Endothelial cell of umbilical vein (primary cell): ENCODE measurements around the gene NUDCD3. TPM values are rescaled to one million over a fixed set of nuclear protein-coding genes. Genes with fewer than 3 reads are reported as not detected.

Experiments used
- BruUV-seq: library from RNA; stranded (reverse); fragments of 400-500 nt; replicated peaks from 2 replicates; lab custom pipeline; 2021; lab: Mats Ljungman, UMichigan
- CTCF ChIA-PET: fragments of 300-600, 350-600 bp; sonication (Branson Sonifier 250); formaldehyde crosslinking; loops from one replicate; lab custom pipeline; 2021; ENCODE audit warnings: antibody characterized with exemption, inconsistent platforms; lab: Charles Lee
- POLR2A ChIA-PET: fragments of 300-600, 350-600 bp; sonication (Branson Sonifier 250); formaldehyde crosslinking; loops from one replicate; lab custom pipeline; 2021; ENCODE audit warnings: antibody characterized with exemption, inconsistent platforms; lab: Charles Lee
- DNase-seq: peaks from one replicate; pipeline ENCODE4 v3.0.0-alpha.2; 2011; ENCODE audit warnings: low read depth, low spot score
- FAIRE-seq: peaks from 2 replicates; lab custom pipeline; 2011; peaks lifted over from hg19 to GRCh38; lab: Jason Lieb, UNC
- H2AFZ ChIP-seq: 2 replicates; pipeline ENCODE4 v1.6.0; 2012; ENCODE audit warnings: low read depth, low read length, control low read depth, inconsistent platforms
- H3K27ac ChIP-seq: 2 replicates; pipeline ENCODE4 v1.5.1; 2011; ENCODE audit warnings: low read depth, mild to moderate bottlenecking, control low read depth, low read length, moderate library complexity; ENCODE audit not compliant: insufficient read depth
- H3K27me3 ChIP-seq, 2 experiments: 2 replicates each; pipeline versions ENCODE4 v1.6.0 to v1.6.1; 2011; ENCODE audit warnings: low read length in 2 of 2, mixed read lengths in 1 of 2; ENCODE audit not compliant: control insufficient read depth in 2 of 2, insufficient read depth in 2 of 2
- H3K36me3 ChIP-seq, 2 experiments: 2 replicates in 1 of 2; 3 replicates in 1 of 2; pipeline ENCODE4 v1.5.1; 2011; ENCODE audit warnings: low read length in 2 of 2, mild to moderate bottlenecking in 1 of 2, moderate library complexity in 1 of 2; ENCODE audit not compliant: control insufficient read depth in 2 of 2, insufficient read depth in 2 of 2; ENCODE audit errors: extremely low read depth in 1 of 2
- H3K4me1 ChIP-seq: 3 replicates; pipeline ENCODE4 v1.5.1; 2011; ENCODE audit warnings: mild to moderate bottlenecking, low read length; ENCODE audit not compliant: control insufficient read depth, insufficient read depth; ENCODE audit errors: extremely low read depth
- H3K4me2 ChIP-seq: 2 replicates; pipeline ENCODE4 v1.6.1; 2011; ENCODE audit warnings: low read length, control low read depth, mixed read lengths; ENCODE audit not compliant: insufficient read depth
- H3K4me3 ChIP-seq, 3 experiments: fragments of 200-600 bp in 1 of 3; sonication (generic), shearing (Covaris generic) in 1 of 3; replicated peaks in 1 of 3; 2 replicates each; pipeline ENCODE4 v1.5.1; 2011 to 2016; ENCODE audit warnings: control low read depth in 3 of 3, low read length in 3 of 3, mild to moderate bottlenecking in 2 of 3, inconsistent platforms in 1 of 3, low read depth in 1 of 3, moderate library complexity in 1 of 3; ENCODE audit not compliant: insufficient read depth in 1 of 3
- H3K79me2 ChIP-seq: 2 replicates; pipeline ENCODE4 v1.6.0; 2012; ENCODE audit warnings: low read length, inconsistent platforms; ENCODE audit not compliant: control insufficient read depth, insufficient read depth
- H3K9ac ChIP-seq: replicated peaks from 2 replicates; pipeline ENCODE3; 2011; ENCODE audit warnings: low read length, control low read depth; ENCODE audit not compliant: insufficient read depth; ENCODE audit errors: extremely low read depth
- H3K9me1 ChIP-seq: replicated peaks from 3 replicates; pipeline ENCODE4 v1.6.0; 2011; ENCODE audit warnings: mild to moderate bottlenecking, low read length; ENCODE audit not compliant: control insufficient read depth, insufficient read depth; ENCODE audit errors: extremely low read depth
- H3K9me3 ChIP-seq: replicated peaks from 2 replicates; pipeline ENCODE4 v1.5.1; 2012; ENCODE audit warnings: low read length, inconsistent platforms; ENCODE audit not compliant: control insufficient read depth, insufficient read depth
- H4K20me1 ChIP-seq: replicated peaks from 2 replicates; pipeline ENCODE3; 2011; ENCODE audit warnings: mild to moderate bottlenecking, low read length; ENCODE audit not compliant: control insufficient read depth, insufficient read depth; ENCODE audit errors: extremely low read depth
- CTCF ChIP-seq, 2 donors: IDR thresholded peaks; 1 replicate in 1 of 2; 2 replicates in 1 of 2; pipeline ENCODE4 v1.5.1; 2011; ENCODE audit warnings: low read length in 2 of 2, mild to moderate bottlenecking in 2 of 2, moderate library complexity in 2 of 2, control low read depth in 1 of 2, inconsistent platforms in 1 of 2, low read depth in 1 of 2; ENCODE audit not compliant: insufficient read depth in 1 of 2; ENCODE audit errors: extremely low read depth in 1 of 2
- EZH2 ChIP-seq: IDR thresholded peaks from 2 replicates; pipeline ENCODE4 v1.6.1; 2012; ENCODE audit warnings: borderline replicate concordance, low read depth, mild to moderate bottlenecking, moderate library complexity, low read length, inconsistent platforms; ENCODE audit not compliant: severe bottlenecking
- FOS ChIP-seq: IDR thresholded peaks from 2 replicates; pipeline ENCODE4 v1.6.1; 2011; ENCODE audit warnings: mild to moderate bottlenecking, low read length, moderate library complexity, borderline replicate concordance; ENCODE audit not compliant: insufficient read depth
- GATA2 ChIP-seq: IDR thresholded peaks from 2 replicates; pipeline ENCODE4 v1.7.0; 2011; ENCODE audit warnings: low read depth, mild to moderate bottlenecking, moderate library complexity, mixed read lengths, low read length; ENCODE audit not compliant: insufficient read length, insufficient read depth
- JUN ChIP-seq: IDR thresholded peaks from 2 replicates; pipeline ENCODE4 v1.6.1; 2011; ENCODE audit warnings: borderline replicate concordance, low read depth; ENCODE audit not compliant: insufficient read length, insufficient read depth
- MAX ChIP-seq: IDR thresholded peaks from 2 replicates; pipeline ENCODE4 v1.6.1; 2011; ENCODE audit not compliant: insufficient read depth, insufficient read length
- MYC ChIP-seq: IDR thresholded peaks from one replicate; pipeline ENCODE4 v1.6.1; 2011; ENCODE audit warnings: mild to moderate bottlenecking, low read depth, low read length
- POLR2A ChIP-seq: IDR thresholded peaks from 2 replicates; pipeline ENCODE4 v1.6.1; 2012; ENCODE audit warnings: low read depth, mild to moderate bottlenecking, control low read depth, low read length
- POLR2AphosphoS5 ChIP-seq: IDR thresholded peaks from 2 replicates; pipeline ENCODE4 v1.6.1; 2012; ENCODE audit warnings: low read depth, mild to moderate bottlenecking, control low read depth, low read length, moderate library complexity; ENCODE audit not compliant: insufficient read depth
- dilution Hi-C: fragments of 300-500 bp; cut with MboI; formaldehyde crosslinking; loops from one replicate; pipeline ENCODE4 v1.15.0; 2019; ENCODE audit warnings: low sequenced_read_pairs; ENCODE audit not compliant: extremely low pct_ligation_motif_present
- intact Hi-C: fragments of 100-400 bp; cut with micrococcal nuclease; formaldehyde crosslinking; loops from one replicate; pipeline ENCODE4 v1.10.0; 2022
- polyA plus RNA-seq, 4 experiments: library from polyadenylated mRNA; depleted of rRNA in 3 of 4; stranded (reverse) in 3 of 4; unstranded in 1 of 4; fragments of >200 nt; gene quantifications; 2 replicates each; pipeline versions ENCODE4 v1.2.1 to v1.2.3, GENCODE V29; 2011 to 2012; ENCODE audit warnings: missing spikeins in 1 of 4
- total RNA-seq: library from RNA; stranded (reverse); gene quantifications from 2 replicates; pipeline ENCODE4 v1.2.3, GENCODE V29; 2021

NUDCD3 gene
- total and polyA plus RNA-seq, 2 donors (not counting 3 experiments of a cell fraction or from before 2014, with no cell fraction given) = 50.6 to 137 TPM

- peaks cover 37% of the 10 kb centered on the region for H3K4me1 ChIP-seq
- dilution Hi-C loops (no loop called here), intact Hi-C loops (no loop called here)
- ChIA-PET POLR2A (no interaction called here), CTCF (interaction anchor here (0.9 kb wide), 1 partner anchor 11 kb away, joined by 3 read pairs; no protein-coding TSS in a partner anchor)
- no peaks in the 10 kb centered on the region for H3K9me3 ChIP-seq
- peaks cover 0 to 4% of the 10 kb centered on the region in 2 experiments for H3K36me3 ChIP-seq
- FAIRE-seq (no peak), DNase-seq (no peak)
- no peak overlapping the region for H3K27ac ChIP-seq
- H4K20me1 ChIP-seq = no peaks in the 10 kb centered on the region
- peaks cover 6% of the 10 kb centered on the region for H3K79me2 ChIP-seq
- H3K4me3 ChIP-seq = no peak overlapping the region
- no peaks in the 10 kb centered on the region for H3K9me1 ChIP-seq
- no peaks in the 10 kb centered on the region for H3K27me3 ChIP-seq
- H3K4me2 ChIP-seq = no peak overlapping the region
- no peak overlapping the region for H3K9ac ChIP-seq
- H2AFZ ChIP-seq = no peak overlapping the region
- no peak for TF ChIP-seq MYC
- TF ChIP-seq EZH2 = no peak
- no peak for TF ChIP-seq POLR2A
- TF ChIP-seq GATA2 = no peak
- TF ChIP-seq MAX = no peak
- no TSS peak for BruUV-seq
Measured at GRCh38 chr7:44394636-44395035, 95.8 kb downstream of the NUDCD3 start.

- Histone ChIP-seq H3K36me3 (peaks cover 0 to 4% of the 10 kb centered on the region in 2 experiments), H3K79me2 (peaks cover 4% of the 10 kb centered on the region), H3K4me3 (no peak overlapping the region), H3K9me3 (no peaks in the 10 kb centered on the region), H3K27ac (no peak overlapping the region), H3K9ac (no peak overlapping the region), H3K4me2 (no peak overlapping the region), H3K9me1 (no peaks in the 10 kb centered on the region), H3K27me3 (no peaks in the 10 kb centered on the region), H3K4me1 (peaks cover 35% of the 10 kb centered on the region), H4K20me1 (no peaks in the 10 kb centered on the region), H2AFZ (no peak overlapping the region)
- ChIA-PET CTCF (interaction anchor here (0.9 kb wide), 1 partner anchor 10 kb away, joined by 3 read pairs; no protein-coding TSS in a partner anchor), POLR2A (no interaction called here)
- FAIRE-seq (no peak), DNase-seq (no peak)
- BruUV-seq = no TSS peak
- TF ChIP-seq GATA2 = no peak
- TF ChIP-seq MAX = no peak
- TF ChIP-seq MYC = no peak
- TF ChIP-seq POLR2AphosphoS5 = no peak
- TF ChIP-seq POLR2A = no peak
- no peak for TF ChIP-seq JUN
- no peak for TF ChIP-seq FOS
- no peak for TF ChIP-seq CTCF (IDR thresholded peaks at IDR 0.05; ENCODE audit: extremely low read depth in 1 of 2, insufficient read depth in 1 of 2, low read depth in 1 of 2, low read length in 2 of 2)
- TF ChIP-seq EZH2 = no peak
- dilution Hi-C loops (no loop called here), intact Hi-C loops (no loop called here)
Measured at GRCh38 chr7:44394112-44394447, 96.4 kb downstream of the NUDCD3 start.
